ENCODE data around the gene MAT1A.

Gene MAT1A

DNA sequence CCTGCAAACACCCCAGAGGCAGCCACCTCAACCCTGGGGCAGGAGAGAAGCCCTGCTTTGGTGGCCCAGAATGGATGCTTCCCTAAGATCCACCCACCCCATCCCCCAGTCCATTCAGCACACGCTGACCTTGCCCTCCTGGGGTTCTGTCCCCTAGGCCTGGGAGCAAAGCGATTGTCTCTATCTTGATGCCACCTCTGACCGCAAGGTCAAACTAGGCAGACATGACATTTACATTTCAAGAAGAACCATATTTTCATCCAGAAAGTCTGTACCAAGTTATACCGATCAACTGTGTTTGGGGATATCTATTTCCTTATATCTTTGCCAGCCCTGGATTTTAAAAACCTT is 23.0 kb downstream of the MAT1A start:
- Histone ChIP-seq H3K9me3 (ENCODE audit: control insufficient read depth, insufficient read depth, low read depth, low read length) (no peaks in the 10 kb centered on the region), H3K4me3 (ENCODE audit: low read depth, low read length) (no peak overlapping the region), H3K4me1 (ENCODE audit: control insufficient read depth, insufficient read depth, low read length) (no peaks in the 10 kb centered on the region), H3K36me3 (ENCODE audit: control insufficient read depth in 2 of 2, insufficient read depth in 1 of 2, low read length in 2 of 2) (no peaks in the 10 kb centered on the region), H3K27ac (ENCODE audit: extremely low read depth, low read depth, low read length) (no peak overlapping the region)
- POLR2A ChIA-PET, result no interaction called here
- TF ChIP-seq ZEB2 (tag by site-specific recombination; IDR thresholded peaks at IDR 0.05) (no peak), ZNF214 (tag by site-specific recombination; IDR thresholded peaks at IDR 0.05; ENCODE audit: borderline replicate concordance) (no peak), SCRT2 (tag by site-specific recombination; IDR thresholded peaks at IDR 0.05) (no peak), ZNF530 (tag by site-specific recombination; IDR thresholded peaks at IDR 0.05; ENCODE audit: low read depth) (no peak), ZNF302 (tag by site-specific recombination; IDR thresholded peaks at IDR 0.05; ENCODE audit: low read depth) (no peak), ZNF626 (tag by site-specific recombination; IDR thresholded peaks at IDR 0.05) (no peak), SALL2 (tag by site-specific recombination; IDR thresholded peaks at IDR 0.05; ENCODE audit: borderline replicate concordance) (no peak), ZNF660 (tag by site-specific recombination; IDR thresholded peaks at IDR 0.05) (no peak), ZNF132 (tag by site-specific recombination; IDR thresholded peaks at IDR 0.05; ENCODE audit: borderline replicate concordance) (no peak)
- TF ChIP-seq, protein P1, sequence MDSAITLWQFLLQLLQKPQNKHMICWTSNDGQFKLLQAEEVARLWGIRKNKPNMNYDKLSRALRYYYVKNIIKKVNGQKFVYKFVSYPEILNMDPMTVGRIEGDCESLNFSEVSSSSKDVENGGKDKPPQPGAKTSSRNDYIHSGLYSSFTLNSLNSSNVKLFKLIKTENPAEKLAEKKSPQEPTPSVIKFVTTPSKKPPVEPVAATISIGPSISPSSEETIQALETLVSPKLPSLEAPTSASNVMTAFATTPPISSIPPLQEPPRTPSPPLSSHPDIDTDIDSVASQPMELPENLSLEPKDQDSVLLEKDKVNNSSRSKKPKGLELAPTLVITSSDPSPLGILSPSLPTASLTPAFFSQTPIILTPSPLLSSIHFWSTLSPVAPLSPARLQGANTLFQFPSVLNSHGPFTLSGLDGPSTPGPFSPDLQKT (IDR thresholded peaks at IDR 0.05; ENCODE audit: borderline replicate concordance, low read depth, low read length), result no peak
- CTCF ChIA-PET, result no interaction called here

DNA sequence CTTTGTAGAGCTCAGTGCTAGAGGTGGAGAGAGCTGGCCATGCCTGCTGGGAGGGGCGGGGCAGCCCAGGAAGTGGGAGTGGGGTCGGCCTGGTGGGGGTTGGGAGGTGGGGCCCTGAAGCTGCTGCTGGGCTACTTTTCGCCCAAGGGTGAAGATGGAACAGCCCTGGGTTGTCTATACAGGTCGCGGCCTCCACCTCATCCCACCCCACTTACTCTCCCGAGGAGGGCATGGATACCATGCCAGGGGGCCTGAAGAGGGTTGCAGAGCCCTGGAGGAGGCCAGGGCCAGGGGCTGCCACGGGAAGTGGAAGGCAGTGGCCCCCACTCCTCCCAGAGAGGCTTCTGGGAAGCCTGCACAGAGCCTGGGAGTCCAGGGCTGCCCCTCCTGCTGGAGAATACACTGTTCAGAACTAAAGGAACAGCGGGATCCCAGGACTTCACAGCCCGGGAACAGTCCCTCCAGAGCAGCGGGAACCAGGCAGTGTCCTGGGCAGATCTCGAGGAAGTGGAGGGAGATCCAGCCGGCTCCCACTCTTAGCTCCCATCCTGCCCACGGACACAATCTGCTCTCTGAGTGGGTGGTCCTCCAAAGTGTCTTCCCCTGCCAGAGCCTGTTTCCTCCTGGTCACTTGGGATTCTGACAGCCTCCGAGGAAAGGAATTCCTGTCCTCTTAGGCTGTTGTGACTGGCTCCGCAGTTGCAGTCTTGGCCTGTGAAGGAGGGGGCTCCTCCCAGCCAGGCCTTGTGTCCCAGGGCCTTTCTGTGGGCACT is 23.5 kb downstream of the MAT1A start:
- Histone ChIP-seq H3K27ac (ENCODE audit: extremely low read depth, low read depth, low read length) (no peak overlapping the region), H3K4me1 (ENCODE audit: control insufficient read depth, insufficient read depth, low read length) (no peaks in the 10 kb centered on the region), H3K4me3 (ENCODE audit: low read depth, low read length) (no peak overlapping the region), H3K9me3 (ENCODE audit: control insufficient read depth, insufficient read depth, low read depth, low read length) (no peaks in the 10 kb centered on the region), H3K36me3 (ENCODE audit: control insufficient read depth in 2 of 2, insufficient read depth in 1 of 2, low read length in 2 of 2) (no peaks in the 10 kb centered on the region)
- TF ChIP-seq MYNN (tag by site-specific recombination; IDR thresholded peaks at IDR 0.05; ENCODE audit: borderline replicate concordance), result no peak
- no peak for TF ChIP-seq ZNF324 (tag by site-specific recombination; IDR thresholded peaks at IDR 0.05)
- TF ChIP-seq GLIS1 (tag by site-specific recombination; IDR thresholded peaks at IDR 0.05), result no peak
- no peak for TF ChIP-seq HOXA7 (CRISPR knock-in tag; IDR thresholded peaks at IDR 0.05; ENCODE audit: borderline replicate concordance)
- no peak for TF ChIP-seq ZNF629 (tag by site-specific recombination; IDR thresholded peaks at IDR 0.05)
- TF ChIP-seq, protein P2, sequence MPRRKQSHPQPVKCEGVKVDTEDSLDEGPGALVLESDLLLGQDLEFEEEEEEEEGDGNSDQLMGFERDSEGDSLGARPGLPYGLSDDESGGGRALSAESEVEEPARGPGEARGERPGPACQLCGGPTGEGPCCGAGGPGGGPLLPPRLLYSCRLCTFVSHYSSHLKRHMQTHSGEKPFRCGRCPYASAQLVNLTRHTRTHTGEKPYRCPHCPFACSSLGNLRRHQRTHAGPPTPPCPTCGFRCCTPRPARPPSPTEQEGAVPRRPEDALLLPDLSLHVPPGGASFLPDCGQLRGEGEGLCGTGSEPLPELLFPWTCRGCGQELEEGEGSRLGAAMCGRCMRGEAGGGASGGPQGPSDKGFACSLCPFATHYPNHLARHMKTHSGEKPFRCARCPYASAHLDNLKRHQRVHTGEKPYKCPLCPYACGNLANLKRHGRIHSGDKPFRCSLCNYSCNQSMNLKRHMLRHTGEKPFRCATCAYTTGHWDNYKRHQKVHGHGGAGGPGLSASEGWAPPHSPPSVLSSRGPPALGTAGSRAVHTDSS (tag by site-specific recombination; IDR thresholded peaks at IDR 0.05), result no peak
- TF ChIP-seq EGR2 (tag by site-specific recombination; IDR thresholded peaks at IDR 0.05; ENCODE audit: low read depth), result 0 out of 2 replicates have a peak, but pooled peaks have one; percentile 34
- no peak for TF ChIP-seq SETDB1 (IDR thresholded peaks at IDR 0.05; ENCODE audit: insufficient read length, low read length)
- TF ChIP-seq ZNF585B (tag by site-specific recombination; IDR thresholded peaks at IDR 0.05), result no peak
- 0 out of 2 replicates have a peak, but pooled peaks have one; percentile 13 for TF ChIP-seq ZNF341 (tag by site-specific recombination; IDR thresholded peaks at IDR 0.05; ENCODE audit: low read depth)
- 0 out of 2 replicates have a peak, but pooled peaks have one; percentile 18 for TF ChIP-seq ZFHX2 (tag by site-specific recombination; conservative IDR thresholded peaks at IDR 0.05)
- no peak for TF ChIP-seq ZNF423 (tag by site-specific recombination; IDR thresholded peaks at IDR 0.05)
- TF ChIP-seq, protein P3, sequence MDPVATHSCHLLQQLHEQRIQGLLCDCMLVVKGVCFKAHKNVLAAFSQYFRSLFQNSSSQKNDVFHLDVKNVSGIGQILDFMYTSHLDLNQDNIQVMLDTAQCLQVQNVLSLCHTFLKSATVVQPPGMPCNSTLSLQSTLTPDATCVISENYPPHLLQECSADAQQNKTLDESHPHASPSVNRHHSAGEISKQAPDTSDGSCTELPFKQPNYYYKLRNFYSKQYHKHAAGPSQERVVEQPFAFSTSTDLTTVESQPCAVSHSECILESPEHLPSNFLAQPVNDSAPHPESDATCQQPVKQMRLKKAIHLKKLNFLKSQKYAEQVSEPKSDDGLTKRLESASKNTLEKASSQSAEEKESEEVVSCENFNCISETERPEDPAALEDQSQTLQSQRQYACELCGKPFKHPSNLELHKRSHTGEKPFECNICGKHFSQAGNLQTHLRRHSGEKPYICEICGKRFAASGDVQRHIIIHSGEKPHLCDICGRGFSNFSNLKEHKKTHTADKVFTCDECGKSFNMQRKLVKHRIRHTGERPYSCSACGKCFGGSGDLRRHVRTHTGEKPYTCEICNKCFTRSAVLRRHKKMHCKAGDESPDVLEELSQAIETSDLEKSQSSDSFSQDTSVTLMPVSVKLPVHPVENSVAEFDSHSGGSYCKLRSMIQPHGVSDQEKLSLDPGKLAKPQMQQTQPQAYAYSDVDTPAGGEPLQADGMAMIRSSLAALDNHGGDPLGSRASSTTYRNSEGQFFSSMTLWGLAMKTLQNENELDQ (tag by site-specific recombination; IDR thresholded peaks at IDR 0.05; ENCODE audit: low read depth), result no peak
- TF ChIP-seq ZNF292 (tag by site-specific recombination; IDR thresholded peaks at IDR 0.05; ENCODE audit: borderline replicate concordance, low read depth), result no peak
- POLR2A ChIA-PET, result interaction anchor here (0.6 to 0.9 kb wide), 2 partner anchors 122 to 145 kb away, joined by 3 to 5 read pairs; no protein-coding TSS in a partner anchor
- CTCF ChIA-PET, result interaction anchor here (1.3 kb wide), 1 partner anchor 207 kb away, joined by 3 read pairs; no protein-coding TSS in a partner anchor

All from HEK293 (cell line).